HEK293T (cell line): ENCODE data around the gene OR2L2.
"Not testable (repeated sequence)": the region's sequence is repeated elsewhere in the genome, so short reads cannot be mapped to it uniquely, and the experiment has no call there.

ENCODE experiments used
- CTCF ChIA-PET: fragments of 350-600 bp; formaldehyde crosslinking; extraction: SDS; loops from one replicate; lab custom pipeline; 2021; ENCODE audit warnings: antibody characterized with exemption, inconsistent platforms; lab: Yijun Ruan, JAX
- POLR2A ChIA-PET: fragments of 350-600 bp; formaldehyde crosslinking; extraction: SDS; loops from one replicate; lab custom pipeline; 2020; ENCODE audit warnings: antibody characterized with exemption, inconsistent platforms; lab: Yijun Ruan, JAX
- DNase-seq: peaks from one replicate; pipeline ENCODE4 v3.0.0; 2012; ENCODE audit warnings: mixed read lengths; ENCODE audit errors: extremely low spot score
- ARNT ChIP-seq: fragments of 450-650 bp; IDR thresholded peaks from 2 replicates; pipeline ENCODE4 v1.6.1; 2017; ENCODE audit warnings: mild to moderate bottlenecking
- BHLHE40 ChIP-seq: fragments of 450-650 bp; IDR thresholded peaks from 2 replicates; pipeline ENCODE4 v1.6.1; 2016; ENCODE audit warnings: mild to moderate bottlenecking, moderate library complexity, borderline replicate concordance
- CTBP1 ChIP-seq: fragments of 450-650 bp; IDR thresholded peaks from 2 replicates; pipeline ENCODE4 v1.6.1; 2016; ENCODE audit warnings: borderline replicate concordance
- ELF4 ChIP-seq: fragments of 450-650 bp; IDR thresholded peaks from 2 replicates; pipeline ENCODE4 v1.6.1; 2017; ENCODE audit warnings: antibody characterized with exemption
- FOXA1 ChIP-seq: fragments of 450-650 bp; IDR thresholded peaks from 2 replicates; pipeline ENCODE4 v1.6.1; 2016; ENCODE audit warnings: mild to moderate bottlenecking
- FOXK2 ChIP-seq: fragments of 450-650 bp; IDR thresholded peaks from 2 replicates; pipeline ENCODE4 v1.6.1; 2016; ENCODE audit warnings: mild to moderate bottlenecking
- FOXM1 ChIP-seq: fragments of 450-650 bp; IDR thresholded peaks from 2 replicates; pipeline ENCODE4 v1.6.1; 2017; ENCODE audit warnings: mild to moderate bottlenecking, borderline replicate concordance
- HDGF ChIP-seq: fragments of 450-650 bp; IDR thresholded peaks from 2 replicates; pipeline ENCODE4 v1.6.1; 2017; ENCODE audit warnings: antibody characterized with exemption, borderline replicate concordance
- L3MBTL2 ChIP-seq: fragments of 450-650 bp; conservative IDR thresholded peaks from 2 replicates; pipeline ENCODE4 v1.6.1; 2016; ENCODE audit warnings: mild to moderate bottlenecking
- LEF1 ChIP-seq: fragments of 450-650 bp; IDR thresholded peaks from 2 replicates; pipeline ENCODE4 v1.6.1; 2017; ENCODE audit warnings: mild to moderate bottlenecking, borderline replicate concordance
- NFRKB ChIP-seq: fragments of 450-650 bp; IDR thresholded peaks from 2 replicates; pipeline ENCODE4 v1.6.1; 2016; ENCODE audit warnings: mild to moderate bottlenecking, moderate library complexity
- SP1 ChIP-seq: fragments of 450-650 bp; IDR thresholded peaks from 2 replicates; pipeline ENCODE4 v1.6.1; 2017
- SUZ12 ChIP-seq: fragments of 450-650 bp; IDR thresholded peaks from 2 replicates; pipeline ENCODE4 v1.6.1; 2016; ENCODE audit warnings: mild to moderate bottlenecking
- TARDBP ChIP-seq: fragments of 450-650 bp; IDR thresholded peaks from 2 replicates; pipeline ENCODE4 v1.6.1; 2016
- ZNF384 ChIP-seq: fragments of 450-650 bp; IDR thresholded peaks from 2 replicates; pipeline ENCODE4 v1.6.1; 2016
- TF ChIP-seq, protein P1 (sequence below): fragments of 450-650 bp; IDR thresholded peaks from 2 replicates; pipeline ENCODE4 v1.6.1; 2016

Gene OR2L2

DNA sequence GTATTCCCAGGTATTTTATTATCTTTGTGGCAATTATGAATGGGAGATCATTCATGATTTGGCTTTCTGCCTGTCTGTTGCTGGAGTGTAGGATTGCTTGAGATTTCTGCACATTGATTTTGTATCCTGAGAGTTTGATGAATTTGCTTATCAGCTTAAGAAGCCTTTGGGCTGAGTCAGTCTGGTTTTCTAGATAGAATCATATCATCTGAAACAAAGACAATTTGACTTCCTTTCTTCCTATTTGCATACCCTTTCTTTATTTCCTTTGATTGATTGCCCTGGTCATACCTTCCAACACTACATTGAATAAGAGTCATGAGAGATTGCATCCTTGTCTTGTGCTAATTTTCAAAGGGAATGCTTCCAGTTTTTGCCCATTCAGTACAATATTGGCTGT lies 24.8 kb downstream of the OR2L2 start:
- DNase-seq: no peak
- TF ChIP-seq, protein P1, sequence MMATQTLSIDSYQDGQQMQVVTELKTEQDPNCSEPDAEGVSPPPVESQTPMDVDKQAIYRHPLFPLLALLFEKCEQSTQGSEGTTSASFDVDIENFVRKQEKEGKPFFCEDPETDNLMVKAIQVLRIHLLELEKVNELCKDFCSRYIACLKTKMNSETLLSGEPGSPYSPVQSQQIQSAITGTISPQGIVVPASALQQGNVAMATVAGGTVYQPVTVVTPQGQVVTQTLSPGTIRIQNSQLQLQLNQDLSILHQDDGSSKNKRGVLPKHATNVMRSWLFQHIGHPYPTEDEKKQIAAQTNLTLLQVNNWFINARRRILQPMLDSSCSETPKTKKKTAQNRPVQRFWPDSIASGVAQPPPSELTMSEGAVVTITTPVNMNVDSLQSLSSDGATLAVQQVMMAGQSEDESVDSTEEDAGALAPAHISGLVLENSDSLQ: no peak
- TF ChIP-seq BHLHE40 (no peak), ELF4 (no peak), SP1 (no peak), L3MBTL2 (no peak), HDGF (no peak), SUZ12 (no peak), FOXA1 (no peak), ARNT (no peak), FOXM1 (no peak), ZNF384 (no peak), FOXK2 (no peak), LEF1 (no peak), CTBP1 (no peak), TARDBP (no peak), NFRKB (no peak)
- POLR2A ChIA-PET: no interaction called here
- CTCF ChIA-PET: no interaction called here

DNA sequence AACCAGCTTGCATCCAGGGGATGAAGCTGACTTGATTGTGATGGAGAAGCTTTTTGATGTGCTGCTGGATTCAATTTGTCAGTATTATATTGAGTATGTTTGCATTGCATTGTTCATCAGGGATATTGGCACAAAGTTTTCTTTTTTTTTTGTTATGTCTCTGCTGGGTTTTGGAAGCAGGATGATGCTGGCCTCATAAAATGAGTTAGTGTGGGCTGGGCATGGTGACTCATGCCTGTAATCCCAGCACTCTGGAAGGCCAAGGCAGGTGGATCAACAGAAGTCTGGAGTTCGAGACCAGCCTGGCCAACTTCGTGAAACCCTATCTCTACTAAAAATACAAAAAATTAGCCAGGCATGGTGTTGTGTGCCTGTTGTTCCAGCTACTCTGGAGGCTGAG lies 25.4 kb downstream of the OR2L2 start:
- no peak for TF ChIP-seq ELF4
- TF ChIP-seq LEF1: no peak
- no peak for TF ChIP-seq FOXA1
- no peak for TF ChIP-seq SP1
- no peak for TF ChIP-seq FOXK2
- TF ChIP-seq CTBP1: no peak
- no peak for DNase-seq
- CTCF ChIA-PET: no interaction called here
- POLR2A ChIA-PET: no interaction called here

- DNase-seq: no peak
- POLR2A ChIA-PET: no interaction called here
- no peak for TF ChIP-seq SUZ12
- no peak for TF ChIP-seq NFRKB
- no peak for TF ChIP-seq ARNT
- TF ChIP-seq L3MBTL2: no peak
- TF ChIP-seq FOXA1: no peak
- TF ChIP-seq TARDBP: no peak
- no peak for TF ChIP-seq ZNF384
- no peak for TF ChIP-seq SP1
- TF ChIP-seq, protein P1: no peak
- no peak for TF ChIP-seq ELF4
- TF ChIP-seq HDGF: no peak
- no peak for TF ChIP-seq CTBP1
- TF ChIP-seq BHLHE40: no peak
- no peak for TF ChIP-seq FOXK2
- TF ChIP-seq FOXM1: no peak
- TF ChIP-seq LEF1: no peak
- CTCF ChIA-PET: no interaction called here
Measured at GRCh38 chr1:248065071-248065470, 35.2 kb downstream of the OR2L2 start.

GRCh38 chr1:248065604-248066003 lies 35.7 kb downstream of the OR2L2 start:
- no peak for DNase-seq
- ChIA-PET CTCF (no interaction called here), POLR2A (no interaction called here)
- TF ChIP-seq L3MBTL2 (no peak), NFRKB (no peak), TARDBP (no peak), FOXA1 (no peak), FOXK2 (no peak), CTBP1 (no peak), LEF1 (no peak), ELF4 (no peak), ZNF384 (no peak), BHLHE40 (no peak), SP1 (no peak), FOXM1 (no peak), ARNT (no peak), SUZ12 (no peak), HDGF (no peak)
- TF ChIP-seq, protein P1: no peak

DNA sequence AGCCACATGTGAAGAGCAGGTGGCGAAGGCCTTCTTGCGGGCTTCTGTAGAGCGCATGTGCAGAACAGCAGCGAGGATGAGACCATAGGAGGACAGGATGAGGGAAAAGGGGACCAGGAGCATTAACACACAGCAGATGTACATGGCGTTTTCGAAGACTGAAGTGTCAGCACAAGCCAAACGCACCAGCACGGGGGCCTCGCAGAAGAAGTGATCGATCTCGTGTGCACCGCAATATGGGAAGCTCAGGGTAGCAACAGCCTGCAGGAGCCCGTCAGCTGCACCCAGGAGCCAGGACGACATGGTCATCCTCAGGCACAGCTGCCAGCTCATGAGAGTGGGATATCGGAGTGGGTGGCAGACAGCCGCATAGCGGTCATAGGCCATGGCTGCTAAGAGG lies 54.0 kb downstream of the OR2L2 start:
- POLR2A ChIA-PET, DNase-seq, CTCF ChIA-PET: not testable (repeated sequence)
